Naive thymus-derived CD4-positive, alpha-beta T cell (primary cell): ENCODE data around the gene GCHFR. TPM values are rescaled to one million over a fixed set of nuclear protein-coding genes. Genes with fewer than 3 reads are reported as not detected.

Experiments
- ATAC-seq: fragments of 150-1000 bp; cut with Tn5 transposase; 2 replicates; pipeline ENCODE4 v1.10.0; 2021; ENCODE audit warnings: mild to moderate bottlenecking, moderate library complexity
- CTCF ChIA-PET: fragments of 350-600 bp; sonication (Branson Sonifier 250); formaldehyde crosslinking; loops from one replicate; lab custom pipeline; 2021; ENCODE audit warnings: antibody characterized with exemption; lab: Charles Lee
- POLR2A ChIA-PET: fragments of 350-600 bp; sonication (Branson Sonifier 250); formaldehyde crosslinking; loops from one replicate; lab custom pipeline; 2021; ENCODE audit warnings: antibody characterized with exemption, inconsistent platforms; lab: Charles Lee
- DNase-seq, 9 donors: peaks; one replicate each; pipeline versions ENCODE4 v3.0.0 to v3.0.0-alpha.2; 2020 to 2022; ENCODE audit warnings: mixed read lengths in 1 of 9
- H3K27ac ChIP-seq: one replicate; pipeline ENCODE4 v1.7.0; 2013; ENCODE audit warnings: mild to moderate bottlenecking, low read depth, low read length, moderate library complexity
- H3K27me3 ChIP-seq, 2 donors: one replicate each; pipeline ENCODE4 v1.7.0; 2013; ENCODE audit warnings: low read length in 2 of 2, mild to moderate bottlenecking in 2 of 2, moderate library complexity in 2 of 2; ENCODE audit not compliant: control insufficient read depth in 2 of 2, insufficient read depth in 2 of 2
- H3K36me3 ChIP-seq, 3 experiments: 1 replicate in 2 of 3; 2 replicates in 1 of 3; pipeline ENCODE4 v1.7.0; 2013; ENCODE audit warnings: low read length in 3 of 3, mild to moderate bottlenecking in 3 of 3, moderate library complexity in 1 of 3; ENCODE audit not compliant: insufficient read depth in 3 of 3, control insufficient read depth in 2 of 3
- H3K4me1 ChIP-seq, 2 donors: one replicate each; pipeline ENCODE4 v1.7.0; 2013; ENCODE audit warnings: low read length in 2 of 2, mild to moderate bottlenecking in 2 of 2, moderate library complexity in 1 of 2; ENCODE audit not compliant: control insufficient read depth in 2 of 2, insufficient read depth in 2 of 2
- H3K4me3 ChIP-seq: 2 replicates; pipeline ENCODE4 v1.7.0; 2013; ENCODE audit warnings: mild to moderate bottlenecking, low read length
- H3K9me3 ChIP-seq, 3 experiments: 1 replicate in 2 of 3; 2 replicates in 1 of 3; pipeline ENCODE4 v1.7.0; 2013; ENCODE audit warnings: low read length in 3 of 3; ENCODE audit not compliant: control insufficient read depth in 2 of 3
- H3K27ac Mint-ChIP-seq, 9 donors: one replicate each; pipeline ENCODE4 v1.8.0; 2020 to 2022; ENCODE audit warnings: mixed read lengths in 9 of 9, mild to moderate bottlenecking in 8 of 9, moderate library complexity in 5 of 9, inconsistent platforms in 2 of 9
- H3K27me3 Mint-ChIP-seq, 5 donors: one replicate each; pipeline ENCODE4 v1.8.0; 2021 to 2022; ENCODE audit warnings: mixed read lengths in 5 of 5, mild to moderate bottlenecking in 1 of 5
- H3K36me3 Mint-ChIP-seq, 5 donors: one replicate each; pipeline ENCODE4 v1.8.0; 2020 to 2022; ENCODE audit warnings: mixed read lengths in 5 of 5, mild to moderate bottlenecking in 3 of 5, inconsistent platforms in 1 of 5
- H3K4me1 Mint-ChIP-seq, 7 donors: one replicate each; pipeline ENCODE4 v1.8.0; 2020 to 2022; ENCODE audit warnings: mixed read lengths in 7 of 7, mild to moderate bottlenecking in 3 of 7, inconsistent platforms in 1 of 7
- H3K4me3 Mint-ChIP-seq, 10 donors: one replicate each; pipeline ENCODE4 v1.8.0; 2020 to 2022; ENCODE audit warnings: mild to moderate bottlenecking in 10 of 10, mixed read lengths in 10 of 10, moderate library complexity in 6 of 10, inconsistent platforms in 2 of 10
- H3K9me3 Mint-ChIP-seq, 11 donors: one replicate each; pipeline ENCODE4 v1.8.0; 2020 to 2022; ENCODE audit warnings: mixed read lengths in 11 of 11, mild to moderate bottlenecking in 4 of 11, inconsistent platforms in 1 of 11, moderate library complexity in 1 of 11
- intact Hi-C, 2 donors: fragments of 100-400 bp; cut with micrococcal nuclease; formaldehyde crosslinking; loops; one replicate each; pipeline ENCODE4 v1.15.1; 2023
- polyA plus RNA-seq, 2 donors: library from polyadenylated mRNA; unstranded; fragments of 300-500 nt; fragmentation: Illumina TruSeq; gene quantifications; one replicate each; pipeline ENCODE4 v1.2.3, GENCODE V29; 2021
- total RNA-seq, 6 experiments: library from RNA in 5 of 6; stranded (reverse) in 5 of 6; gene quantifications; 1 replicate in 5 of 6; 2 replicates in 1 of 6; pipeline ENCODE4 v1.2.3 and lab custom pipeline; 2021 to 2026

Gene GCHFR
- total and polyA plus RNA-seq, 7 experiments from 2014 or later = 14.5 to 83.2 (median 22.1) TPM

DNA sequence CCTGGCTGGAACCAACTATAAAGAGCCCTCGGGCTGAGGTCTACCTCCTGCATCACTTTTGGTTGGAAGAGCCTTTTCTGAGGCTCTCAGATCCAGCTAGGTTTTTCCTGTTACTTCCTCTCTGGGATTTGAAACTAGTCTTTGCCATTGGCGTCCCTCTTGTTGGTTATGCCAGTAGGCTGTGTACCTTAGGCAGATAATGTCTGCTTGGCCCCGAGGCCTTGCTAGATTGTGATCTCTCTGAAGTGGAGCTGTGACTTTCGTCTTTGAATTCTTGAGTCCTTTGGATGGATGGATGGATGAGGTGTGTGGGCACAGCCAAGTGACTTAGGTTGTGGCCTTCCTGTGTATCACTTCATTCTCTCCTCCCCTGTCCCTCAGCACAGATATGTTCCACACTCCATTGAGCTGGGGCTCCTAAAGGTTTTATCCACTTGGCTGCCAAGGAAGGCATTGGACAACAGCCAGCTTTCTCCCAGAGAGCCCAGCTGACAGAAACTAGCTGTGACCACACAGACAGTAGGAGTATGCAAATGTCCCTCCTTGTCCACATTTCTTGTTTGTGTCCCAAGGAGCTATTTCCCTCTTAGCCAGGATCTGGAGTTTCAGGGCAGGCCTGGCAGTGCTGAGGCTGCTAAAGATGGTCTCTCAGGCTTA, 51.3 kb downstream of the GCHFR start:
- H3K36me3 Mint-ChIP-seq = peaks cover 4 to 25% (median 16%) of the 10 kb centered on the region in 5 donors
- Histone ChIP-seq H3K36me3 (peaks cover 0 to 23% (median 0%) of the 10 kb centered on the region in 3 experiments), H3K4me1 (no peaks in the 10 kb centered on the region), H3K4me3 (no peak overlapping the region), H3K27ac (no peak overlapping the region), H3K9me3 (no peaks in the 10 kb centered on the region), H3K27me3 (no peaks in the 10 kb centered on the region)
- H3K4me1 Mint-ChIP-seq = peaks cover 0 to 5% (median 0%) of the 10 kb centered on the region in 7 donors
- H3K4me3 Mint-ChIP-seq = no peak overlapping the region
- ATAC-seq = no peak
- CTCF ChIA-PET = no interaction called here
- no peak overlapping the region for H3K27ac Mint-ChIP-seq
- H3K9me3 Mint-ChIP-seq = no peaks in the 10 kb centered on the region
- DNase-seq = no peak
- intact Hi-C loops = no loop called here
- H3K27me3 Mint-ChIP-seq = no peaks in the 10 kb centered on the region
- POLR2A ChIA-PET = no interaction called here

Other genes starting within 250 kb of the GCHFR start
- gene CCDC32, start 199.0 kb upstream of the GCHFR start, total RNA-seq = 10 to 100 TPM; 22.4 to 37.3 (median 33.3) TPM
- gene CCDC32, start 199.0 kb upstream of the GCHFR start, polyA plus RNA-seq = 10 to 100 TPM; 37.5 to 44.8 TPM
- 10 to 100 TPM; 10.6 to 19.0 (median 15.5) TPM for gene RPUSD2, start 194.8 kb upstream of the GCHFR start, total RNA-seq
- 10 to 100 TPM; 19.3 to 25.9 TPM for gene RPUSD2, start 194.8 kb upstream of the GCHFR start, polyA plus RNA-seq
- gene KNL1, start 169.8 kb upstream of the GCHFR start, total RNA-seq = 10 to 100 TPM in 1 of 5 experiments, 1 to 10 TPM in 2, under 1 TPM in 2; 0.16 to 41.5 (median 1.7) TPM
- under 1 TPM; 0.08 to 0.99 TPM for gene KNL1, start 169.8 kb upstream of the GCHFR start, polyA plus RNA-seq
- gene RAD51, start 68.9 kb upstream of the GCHFR start, total RNA-seq = 10 to 100 TPM in 1 of 5 experiments, 1 to 10 TPM in 2, under 1 TPM in 2; 0.51 to 51.5 (median 1.4) TPM
- under 1 TPM; 0.34 to 0.39 TPM for gene RAD51, start 68.9 kb upstream of the GCHFR start, polyA plus RNA-seq
- 10 to 100 TPM; 19.5 to 44.0 (median 31.9) TPM for gene RMDN3, start 8.8 kb upstream of the GCHFR start, total RNA-seq
- gene RMDN3, start 8.8 kb upstream of the GCHFR start, polyA plus RNA-seq = 10 to 100 TPM; 15.7 to 20.2 TPM
- gene C15orf62, start 5.9 kb downstream of the GCHFR start, total RNA-seq = 1 to 10 TPM in 3 of 5 experiments, under 1 TPM in 2; 0.73 to 2.8 (median 1.3) TPM
- gene C15orf62, start 5.9 kb downstream of the GCHFR start, polyA plus RNA-seq = under 1 TPM; 0.35 to 0.67 TPM
- 10 to 100 TPM; 17.9 to 31.9 (median 30.5) TPM for gene ZFYVE19, start 43.0 kb downstream of the GCHFR start, total RNA-seq
- gene ZFYVE19, start 43.0 kb downstream of the GCHFR start, polyA plus RNA-seq = 10 to 100 TPM; 15.7 to 22.7 TPM
- 10 to 100 TPM; 28.8 to 50.9 (median 36.7) TPM for gene DNAJC17, start 43.4 kb downstream of the GCHFR start, total RNA-seq
- gene DNAJC17, start 43.4 kb downstream of the GCHFR start, polyA plus RNA-seq = 10 to 100 TPM; 31.0 to 35.5 TPM
- not detected for gene PPP1R14D, start 64.6 kb downstream of the GCHFR start, total RNA-seq
- not detected for gene PPP1R14D, start 64.6 kb downstream of the GCHFR start, polyA plus RNA-seq
- gene SPINT1, start 80.0 kb downstream of the GCHFR start, total RNA-seq = 1 to 10 TPM in 4 of 5 experiments, under 1 TPM in 1; 1.00 to 8.9 (median 3.6) TPM
- gene SPINT1, start 80.0 kb downstream of the GCHFR start, polyA plus RNA-seq = 1 to 10 TPM; 2.0 to 4.2 TPM
- gene RHOV, start 110.2 kb downstream of the GCHFR start, total RNA-seq = under 1 TPM in 1 of 5 experiments, not detected in 4; 0.39 TPM
- not detected for gene RHOV, start 110.2 kb downstream of the GCHFR start, polyA plus RNA-seq
- gene VPS18, start 130.4 kb downstream of the GCHFR start, total RNA-seq = 10 to 100 TPM; 19.9 to 22.3 (median 20.5) TPM
- gene VPS18, start 130.4 kb downstream of the GCHFR start, polyA plus RNA-seq = 10 to 100 TPM; 15.9 to 25.8 TPM
- gene DLL4, start 165.3 kb downstream of the GCHFR start, total RNA-seq = not detected
- gene DLL4, start 165.3 kb downstream of the GCHFR start, polyA plus RNA-seq = not detected
- 1 to 10 TPM in 3 of 5 experiments, under 1 TPM in 2; 0.24 to 5.7 (median 1.1) TPM for gene CHAC1, start 189.4 kb downstream of the GCHFR start, total RNA-seq
- under 1 TPM in 1 of 2 donors, not detected in 1; 0.39 TPM for gene CHAC1, start 189.4 kb downstream of the GCHFR start, polyA plus RNA-seq